GM12875 (cell line): ENCODE measurements around the gene REEP2.
"Not testable (repeated sequence)": the region's sequence is repeated elsewhere in the genome, so short reads cannot be mapped to it uniquely, and the experiment has no call there.

Source experiments
- H3K4me3 ChIP-seq: one replicate; pipeline ENCODE4 v1.5.1; 2011; ENCODE audit warnings: low read depth, low read length, control low read depth
- TF ChIP-seq, protein P1 (sequence below): IDR thresholded peaks from 2 replicates; pipeline ENCODE4 v1.5.1; 2011; ENCODE audit warnings: low read depth, mild to moderate bottlenecking, control low read depth, inconsistent platforms, low read length, moderate library complexity, borderline replicate concordance; ENCODE audit not compliant: insufficient read depth

The REEP2 gene, protein sequence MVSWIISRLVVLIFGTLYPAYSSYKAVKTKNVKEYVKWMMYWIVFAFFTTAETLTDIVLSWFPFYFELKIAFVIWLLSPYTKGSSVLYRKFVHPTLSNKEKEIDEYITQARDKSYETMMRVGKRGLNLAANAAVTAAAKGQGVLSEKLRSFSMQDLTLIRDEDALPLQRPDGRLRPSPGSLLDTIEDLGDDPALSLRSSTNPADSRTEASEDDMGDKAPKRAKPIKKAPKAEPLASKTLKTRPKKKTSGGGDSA

DNA sequence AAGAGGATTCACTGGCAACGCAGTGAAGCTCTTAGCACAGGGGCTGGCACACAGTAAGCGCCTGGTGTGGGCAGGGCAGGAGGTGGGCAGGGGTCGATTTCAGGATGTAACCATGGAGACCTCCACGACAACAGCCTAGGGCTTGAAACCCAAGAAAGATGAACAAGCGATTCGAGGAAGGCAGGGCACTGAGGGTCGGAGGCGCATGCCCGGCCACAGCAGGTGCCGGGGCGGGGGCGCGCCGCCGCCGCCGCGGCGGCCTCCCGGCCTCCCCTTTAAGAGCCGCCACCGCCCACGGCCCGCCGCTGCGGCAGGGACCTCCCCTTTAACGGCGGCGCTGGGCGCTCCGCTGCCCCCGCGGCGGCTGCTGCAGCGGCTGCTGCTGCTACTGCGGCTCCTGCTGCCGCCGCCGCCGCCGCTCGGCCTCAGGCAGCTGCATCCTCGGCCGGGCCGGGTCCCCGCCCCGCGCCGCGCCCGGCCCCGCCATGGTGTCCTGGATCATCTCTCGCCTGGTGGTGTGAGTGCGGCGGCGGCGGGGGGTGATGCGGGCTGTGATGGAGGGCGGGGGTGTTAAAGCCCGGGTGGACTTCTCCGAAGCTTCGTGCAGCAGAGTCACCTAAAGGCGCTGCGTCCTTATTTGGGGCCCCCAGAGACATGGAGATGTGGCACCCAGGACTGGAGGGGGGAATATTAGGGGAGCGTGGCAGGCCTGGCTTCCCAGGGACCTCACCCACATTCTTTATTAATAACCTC, at the start of gene REEP2:
Gene REEP2, plus strand, starts transcription at position 334 of the 753 bp plus-strand sequence. Its CDS starts 152 bp downstream, at position 486.
- H3K4me3 ChIP-seq: peak within 1 kb of the TSS; percentile 26
- TF ChIP-seq, protein P1, sequence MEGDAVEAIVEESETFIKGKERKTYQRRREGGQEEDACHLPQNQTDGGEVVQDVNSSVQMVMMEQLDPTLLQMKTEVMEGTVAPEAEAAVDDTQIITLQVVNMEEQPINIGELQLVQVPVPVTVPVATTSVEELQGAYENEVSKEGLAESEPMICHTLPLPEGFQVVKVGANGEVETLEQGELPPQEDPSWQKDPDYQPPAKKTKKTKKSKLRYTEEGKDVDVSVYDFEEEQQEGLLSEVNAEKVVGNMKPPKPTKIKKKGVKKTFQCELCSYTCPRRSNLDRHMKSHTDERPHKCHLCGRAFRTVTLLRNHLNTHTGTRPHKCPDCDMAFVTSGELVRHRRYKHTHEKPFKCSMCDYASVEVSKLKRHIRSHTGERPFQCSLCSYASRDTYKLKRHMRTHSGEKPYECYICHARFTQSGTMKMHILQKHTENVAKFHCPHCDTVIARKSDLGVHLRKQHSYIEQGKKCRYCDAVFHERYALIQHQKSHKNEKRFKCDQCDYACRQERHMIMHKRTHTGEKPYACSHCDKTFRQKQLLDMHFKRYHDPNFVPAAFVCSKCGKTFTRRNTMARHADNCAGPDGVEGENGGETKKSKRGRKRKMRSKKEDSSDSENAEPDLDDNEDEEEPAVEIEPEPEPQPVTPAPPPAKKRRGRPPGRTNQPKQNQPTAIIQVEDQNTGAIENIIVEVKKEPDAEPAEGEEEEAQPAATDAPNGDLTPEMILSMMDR: no peak

DNA sequence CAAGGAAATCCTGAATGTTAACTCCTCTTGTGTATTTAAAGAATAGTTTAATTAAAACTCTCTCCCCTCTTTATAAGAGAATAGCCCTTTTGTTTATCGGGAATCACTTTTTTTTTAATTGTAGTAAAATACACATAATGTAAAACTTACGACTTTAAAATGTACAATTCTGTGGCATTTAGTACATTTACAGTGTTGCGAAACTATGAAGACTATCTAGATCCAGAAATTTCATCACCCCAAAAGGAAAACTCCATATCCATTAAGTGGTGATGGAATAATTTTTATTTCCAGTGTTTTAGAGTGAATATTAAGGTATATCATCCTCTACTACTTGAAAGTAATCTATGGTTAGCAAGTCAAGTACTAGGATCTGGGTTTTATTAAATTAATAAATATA, 49.5 kb upstream of the REEP2 start:
- H3K4me3 ChIP-seq: no peak overlapping the region
- TF ChIP-seq, protein P1: no peak

DNA sequence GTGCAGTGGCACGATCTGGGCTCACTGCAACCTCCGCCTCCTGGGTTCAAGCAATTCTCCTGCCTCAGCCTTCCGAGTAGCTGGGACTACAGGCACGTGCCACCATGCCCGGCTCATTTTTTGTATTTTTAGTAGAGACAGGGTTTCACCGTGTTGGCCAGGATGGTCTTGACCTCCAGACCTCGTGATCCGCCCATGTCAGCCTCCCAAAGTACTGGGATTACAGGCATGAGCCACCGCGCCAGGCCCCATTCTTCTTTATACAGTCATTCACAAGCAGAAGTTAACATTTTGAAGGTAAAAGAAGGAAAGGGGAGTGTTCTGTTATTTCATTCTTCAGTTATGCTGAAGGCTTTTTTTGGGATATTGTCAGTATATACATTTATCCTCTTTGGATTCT, 48.9 kb upstream of the REEP2 start:
- H3K4me3 ChIP-seq: not testable (repeated sequence)

DNA sequence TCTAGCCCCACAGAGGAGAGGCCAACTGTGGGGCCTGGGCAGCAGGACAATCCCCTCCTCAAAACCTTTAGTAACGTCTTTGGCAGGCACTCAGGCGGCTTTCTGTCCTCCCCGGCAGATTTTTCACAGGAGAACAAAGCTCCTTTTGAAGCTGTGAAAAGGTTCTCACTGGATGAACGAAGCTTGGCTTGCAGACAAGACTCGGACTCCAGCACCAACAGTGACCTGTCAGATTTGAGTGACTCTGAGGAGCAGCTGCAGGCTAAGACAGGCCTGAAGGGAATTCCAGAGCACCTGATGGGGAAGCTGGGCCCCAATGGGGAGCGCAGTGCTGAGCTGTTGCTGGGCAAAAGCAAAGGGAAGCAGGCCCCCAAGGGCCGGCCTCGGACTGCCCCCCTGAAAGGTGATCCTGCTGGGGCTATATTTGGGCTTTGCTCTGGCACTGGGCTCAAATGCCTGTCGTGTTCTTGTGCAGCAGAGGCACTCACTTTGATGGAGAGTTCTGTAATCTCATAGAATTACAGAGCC, 46.9 kb upstream of the REEP2 start:
- no peak overlapping the region for H3K4me3 ChIP-seq
- TF ChIP-seq, protein P1: no peak

DNA sequence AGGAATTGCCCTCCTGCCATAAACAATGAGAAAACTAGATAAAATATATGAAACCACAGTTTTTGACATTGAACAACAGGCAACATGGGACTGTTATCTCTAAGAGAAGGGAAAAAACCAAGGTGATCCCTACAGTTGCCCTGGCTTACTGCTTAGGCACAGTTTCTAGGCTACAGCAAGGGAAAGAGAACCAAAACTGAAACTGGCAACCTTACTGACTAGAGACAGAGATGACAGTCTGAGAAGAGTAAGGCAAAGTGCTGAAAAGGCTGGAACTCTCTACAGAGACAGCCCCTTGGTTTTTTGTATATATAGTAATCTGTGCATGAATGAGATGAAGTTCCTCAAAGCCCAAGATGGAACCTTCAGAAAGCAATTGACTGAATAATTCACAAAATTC, 36.2 kb upstream of the REEP2 start:
- TF ChIP-seq, protein P1: no peak
- H3K4me3 ChIP-seq: no peak overlapping the region

DNA sequence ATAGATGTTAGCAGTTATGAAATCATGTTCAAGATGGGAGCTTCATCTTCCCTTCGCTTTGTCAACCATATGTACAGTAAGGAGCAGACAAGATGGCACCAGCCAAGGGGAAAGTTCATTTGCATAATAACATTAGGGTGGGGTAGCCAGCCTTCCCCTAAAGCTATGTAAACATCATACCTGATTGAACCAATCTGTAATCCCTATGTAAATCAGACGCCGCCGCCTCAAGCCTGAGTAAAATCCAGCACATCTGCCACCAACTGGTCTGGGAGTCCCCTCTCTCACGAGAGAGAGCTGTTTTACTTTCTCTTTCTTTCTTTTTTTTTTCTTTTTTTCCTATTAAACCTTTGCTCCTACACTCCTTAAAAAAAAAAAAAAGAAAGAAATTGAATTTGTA, 30.8 kb upstream of the REEP2 start:
- H3K4me3 ChIP-seq: no peak overlapping the region
- TF ChIP-seq, protein P1: no peak

DNA sequence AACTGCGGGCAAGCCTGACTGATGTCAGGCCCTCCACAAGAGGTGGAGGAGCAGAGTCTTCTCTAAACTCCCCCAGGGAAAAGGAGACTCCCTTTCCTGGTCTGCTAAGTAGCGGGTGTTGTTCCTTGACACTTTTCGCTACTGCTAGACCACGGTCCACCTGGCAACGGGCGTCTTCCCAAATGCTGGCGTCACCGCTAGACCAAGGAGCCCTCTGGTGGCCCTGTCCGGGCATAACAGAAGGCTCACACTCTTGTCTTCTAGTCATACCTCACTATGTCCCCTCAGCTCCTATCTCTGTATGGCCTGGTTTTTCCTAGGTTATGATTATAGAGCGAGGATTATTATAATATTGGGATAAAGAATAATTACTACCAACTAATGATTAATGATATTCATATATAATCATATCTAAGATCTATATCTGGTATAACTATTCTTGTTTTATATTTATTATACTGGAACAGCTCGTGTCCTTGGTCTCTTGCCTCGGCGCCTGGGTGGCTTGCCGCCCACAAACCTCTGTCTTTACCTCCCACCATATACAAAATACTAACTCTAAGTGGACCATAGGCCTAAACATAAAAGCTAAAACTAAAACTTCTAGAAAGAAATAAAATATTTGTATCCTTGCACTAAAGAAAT, 27.7 kb upstream of the REEP2 start:
- not testable (repeated sequence) for H3K4me3 ChIP-seq
- TF ChIP-seq, protein P1: peak; percentile 39; the same call in 1 of the 2 replicates
